Hypothalamus (tissue), 51 donors: ENCODE results near the gene ARHGAP45.

Source experiments
- DNase-seq, 51 donors: peaks; one replicate each; lab custom pipeline; 2025; lab: John Stamatoyannopoulos, UW

The ARHGAP45 gene

GRCh38 chr19:1084024-1084868, 17.3 kb downstream of the ARHGAP45 start:
- DNase-seq = no peak

DNA sequence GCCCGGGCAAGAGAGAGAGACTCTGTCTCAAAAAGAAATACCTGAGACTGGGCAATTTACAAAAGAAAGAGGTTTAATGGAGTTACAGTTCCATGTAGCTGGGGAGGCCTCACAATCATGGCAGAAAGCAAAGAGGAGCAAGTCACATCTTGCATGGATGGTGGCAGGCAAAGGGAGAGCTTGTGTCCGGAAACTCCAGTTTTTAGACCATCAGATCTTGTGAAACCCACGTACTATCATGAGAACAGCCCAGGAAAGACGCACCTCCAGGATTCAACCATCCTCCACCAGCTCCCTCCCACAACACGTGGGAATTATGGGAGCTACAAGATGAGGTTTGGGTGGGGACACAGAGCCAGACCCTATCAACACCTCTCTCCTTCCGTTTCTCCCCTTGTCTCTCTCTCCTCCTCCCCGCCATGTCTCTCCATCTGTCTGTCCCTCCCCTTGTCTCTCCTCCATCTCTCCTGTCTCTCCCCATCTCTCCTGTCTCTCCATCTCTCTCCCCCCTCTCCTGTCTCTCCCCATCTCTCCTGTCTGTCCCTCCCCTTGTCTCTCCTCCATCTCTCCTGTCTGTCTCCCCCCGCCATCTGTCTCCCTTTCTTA, 18.2 kb downstream of the ARHGAP45 start:
- no peak for DNase-seq

GRCh38 chr19:1085676-1086442, 18.9 kb downstream of the ARHGAP45 start:
- DNase-seq = no peak

- DNase-seq = no peak
Observed at GRCh38 chr19:1086613-1087012, 19.6 kb downstream of the ARHGAP45 start.

DNA sequence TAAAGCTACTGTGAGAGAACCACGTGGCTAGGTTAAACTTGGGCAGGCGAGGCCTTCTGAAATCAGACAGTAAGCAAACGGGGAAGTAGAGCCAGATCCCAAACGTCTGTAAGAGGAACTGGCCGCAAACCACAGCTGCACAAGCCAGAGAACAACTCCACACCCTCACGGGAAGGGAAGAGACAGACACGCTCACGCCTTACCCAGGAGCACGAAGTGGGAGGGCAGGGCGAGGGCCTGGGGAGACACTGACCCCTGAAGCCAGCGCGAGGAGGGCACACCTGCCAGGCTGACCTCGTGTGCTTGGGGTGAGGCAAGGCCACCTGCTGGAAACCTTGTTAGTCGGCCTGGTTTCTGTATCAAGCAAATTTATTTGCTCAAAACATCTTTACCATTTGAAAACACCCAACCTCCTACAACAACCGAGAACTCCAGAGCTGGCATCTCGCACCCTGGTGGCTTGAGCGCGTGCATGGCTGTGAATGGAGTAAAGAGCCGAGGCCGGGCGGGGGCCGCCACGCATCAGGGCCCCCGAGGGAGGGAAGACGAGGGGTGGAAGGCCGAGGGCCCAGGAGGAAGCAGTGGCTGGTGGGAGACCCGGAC, 20.9 kb downstream of the ARHGAP45 start:
- DNase-seq = peak in 17 of 51 donors; percentile 9 to 50 (median 22)

- no peak for DNase-seq
Observed at GRCh38 chr19:1088416-1089010, 21.5 kb downstream of the ARHGAP45 start.

- DNase-seq = no peak
Observed at GRCh38 chr19:1089126-1089771, 22.3 kb downstream of the ARHGAP45 start.

DNA sequence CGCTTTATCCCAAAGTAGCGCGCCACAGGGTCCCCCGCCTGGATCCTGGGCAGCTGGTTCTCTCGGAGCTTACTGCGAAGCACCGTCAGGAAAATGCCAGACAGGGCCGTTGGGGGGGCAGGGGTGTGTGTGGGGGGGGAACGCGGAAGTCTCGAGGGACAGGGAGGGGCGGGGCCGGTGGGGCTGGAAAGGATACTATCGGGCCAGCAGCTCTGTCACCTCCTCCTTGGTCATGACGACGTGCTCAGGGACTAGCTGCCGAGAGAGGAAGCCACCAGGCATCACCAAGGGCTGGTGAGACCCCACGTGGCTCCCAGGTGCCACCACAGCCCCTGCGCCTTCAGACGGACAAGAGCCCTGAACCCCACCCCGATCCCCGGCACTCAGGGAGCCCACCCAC, 22.9 kb downstream of the ARHGAP45 start:
- no peak for DNase-seq

DNA sequence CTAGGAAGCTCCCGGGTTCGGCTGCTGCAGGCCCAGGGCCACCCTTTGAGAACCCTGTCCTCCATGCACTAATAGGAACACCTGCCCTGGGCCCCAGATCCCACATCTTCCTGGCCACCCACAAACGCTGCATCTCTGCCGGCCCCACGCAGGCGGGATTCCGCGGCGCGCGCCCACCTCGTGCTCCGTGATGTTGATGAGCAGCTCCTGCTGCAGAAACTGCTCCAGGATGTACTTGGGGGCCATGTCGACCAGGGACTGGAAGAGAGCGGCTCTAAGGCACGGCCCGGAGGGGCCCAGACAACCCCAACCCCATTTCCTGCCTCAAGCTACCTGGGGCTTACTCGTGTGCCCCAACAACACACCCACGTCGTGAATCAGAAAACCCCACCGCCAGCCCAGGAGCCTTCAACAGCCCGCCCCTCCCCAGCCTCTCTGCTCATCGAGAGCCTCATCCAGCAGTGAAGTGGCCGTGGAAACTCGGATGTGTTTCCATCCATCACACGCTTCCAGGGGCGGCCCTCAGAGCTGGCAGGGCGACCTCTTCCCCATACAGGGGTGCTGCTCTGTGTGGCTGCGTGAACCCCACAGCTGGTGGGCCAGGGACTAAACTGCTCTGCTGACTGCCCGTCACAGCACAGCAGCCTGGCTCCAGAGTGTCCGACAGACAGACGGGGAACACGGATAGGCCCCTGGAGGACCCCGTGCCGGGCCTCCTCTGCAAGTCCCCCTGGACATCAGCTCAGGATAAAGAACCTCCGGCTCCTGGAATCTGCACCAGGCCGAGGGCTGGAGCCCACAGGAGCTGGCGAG, 24.0 kb downstream of the ARHGAP45 start:
- DNase-seq = no peak

- DNase-seq = no peak
Observed at GRCh38 chr19:1091544-1092175, 24.7 kb downstream of the ARHGAP45 start.

GRCh38 chr19:1093330-1093729, 26.4 kb downstream of the ARHGAP45 start:
- no peak for DNase-seq

DNA sequence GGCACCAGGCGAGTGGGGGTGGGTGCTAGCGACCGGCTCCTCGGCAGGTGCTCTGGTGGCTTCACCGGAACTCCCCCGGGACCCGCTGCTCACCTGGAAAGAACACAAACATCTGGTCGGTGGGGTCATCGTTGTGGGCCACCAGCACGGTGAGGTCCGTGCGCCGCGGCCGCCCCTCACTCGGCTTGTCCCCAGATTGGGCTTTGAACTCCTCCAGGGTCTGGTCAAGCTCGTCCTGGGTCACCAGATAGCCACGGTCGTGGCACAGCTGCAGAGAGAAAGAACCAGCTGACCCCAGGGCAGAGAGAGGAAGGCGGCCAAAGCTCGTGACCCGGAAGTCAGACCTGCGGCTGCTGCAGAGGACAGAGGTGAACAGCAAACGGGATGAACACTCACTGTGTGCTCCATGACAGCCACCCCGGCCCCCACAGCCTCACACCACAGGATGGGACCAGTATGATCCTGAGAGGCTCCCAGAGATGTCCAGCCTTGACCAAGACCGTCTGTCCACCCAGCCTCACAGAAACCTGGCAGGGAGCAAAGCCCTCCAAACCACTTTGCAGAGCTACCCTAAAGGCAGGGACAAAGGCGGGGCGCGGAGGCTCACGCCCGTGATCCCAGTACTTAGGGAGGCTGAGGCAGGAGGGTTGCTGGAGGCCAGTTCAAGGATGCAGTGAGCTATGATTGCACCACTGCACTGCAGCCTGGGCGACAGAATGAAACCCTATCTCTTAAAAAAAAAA, 27.0 kb downstream of the ARHGAP45 start:
- DNase-seq = no peak

- no peak for DNase-seq
Observed at GRCh38 chr19:1094655-1094977, 27.6 kb downstream of the ARHGAP45 start.

DNA sequence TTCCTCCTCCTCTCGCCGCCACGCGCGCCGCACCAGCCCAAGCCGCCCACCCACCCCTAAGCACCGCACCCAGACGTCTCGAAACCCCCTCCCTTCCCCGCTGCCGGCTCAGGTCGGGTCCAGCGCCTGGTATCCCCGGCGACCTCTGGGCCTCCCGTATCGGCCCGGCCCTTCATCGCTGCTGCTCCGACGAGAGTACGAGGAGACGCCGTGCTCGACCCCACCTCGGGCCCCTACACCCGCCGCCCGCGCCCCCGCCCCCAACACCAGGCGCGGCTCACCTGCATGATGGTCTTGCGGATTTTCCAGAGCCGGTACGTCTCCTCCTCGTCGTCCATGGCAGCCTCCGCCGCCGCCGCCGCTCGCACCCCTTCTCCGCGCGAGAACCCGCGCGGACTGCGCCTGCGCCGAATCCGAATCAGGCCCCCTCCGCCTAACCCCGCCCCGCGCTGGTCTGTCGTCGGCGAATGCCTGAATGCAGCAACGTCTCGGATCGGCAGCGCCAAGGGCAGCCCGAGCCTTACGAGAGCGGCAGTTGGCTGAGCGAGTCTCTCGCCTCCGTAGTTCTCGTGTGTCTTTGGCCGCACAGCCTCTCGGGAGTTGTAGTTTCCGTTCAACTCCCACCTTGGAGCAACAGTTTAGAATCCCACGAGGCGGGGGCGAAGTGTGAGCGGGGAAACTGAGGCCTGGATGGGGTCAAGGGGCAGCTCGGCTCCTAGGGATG, 28.2 kb downstream of the ARHGAP45 start, which contains the start of gene POLR2E:
POLR2E (minus strand) TSS at position 398 of the 724 bp plus-strand sequence; CDS start at position 338, 60 bp downstream.
- DNase-seq = peak; percentile 73 to 99 (median 97)

- DNase-seq = no peak
Observed at GRCh38 chr19:1097810-1098176, 30.8 kb downstream of the ARHGAP45 start.

DNA sequence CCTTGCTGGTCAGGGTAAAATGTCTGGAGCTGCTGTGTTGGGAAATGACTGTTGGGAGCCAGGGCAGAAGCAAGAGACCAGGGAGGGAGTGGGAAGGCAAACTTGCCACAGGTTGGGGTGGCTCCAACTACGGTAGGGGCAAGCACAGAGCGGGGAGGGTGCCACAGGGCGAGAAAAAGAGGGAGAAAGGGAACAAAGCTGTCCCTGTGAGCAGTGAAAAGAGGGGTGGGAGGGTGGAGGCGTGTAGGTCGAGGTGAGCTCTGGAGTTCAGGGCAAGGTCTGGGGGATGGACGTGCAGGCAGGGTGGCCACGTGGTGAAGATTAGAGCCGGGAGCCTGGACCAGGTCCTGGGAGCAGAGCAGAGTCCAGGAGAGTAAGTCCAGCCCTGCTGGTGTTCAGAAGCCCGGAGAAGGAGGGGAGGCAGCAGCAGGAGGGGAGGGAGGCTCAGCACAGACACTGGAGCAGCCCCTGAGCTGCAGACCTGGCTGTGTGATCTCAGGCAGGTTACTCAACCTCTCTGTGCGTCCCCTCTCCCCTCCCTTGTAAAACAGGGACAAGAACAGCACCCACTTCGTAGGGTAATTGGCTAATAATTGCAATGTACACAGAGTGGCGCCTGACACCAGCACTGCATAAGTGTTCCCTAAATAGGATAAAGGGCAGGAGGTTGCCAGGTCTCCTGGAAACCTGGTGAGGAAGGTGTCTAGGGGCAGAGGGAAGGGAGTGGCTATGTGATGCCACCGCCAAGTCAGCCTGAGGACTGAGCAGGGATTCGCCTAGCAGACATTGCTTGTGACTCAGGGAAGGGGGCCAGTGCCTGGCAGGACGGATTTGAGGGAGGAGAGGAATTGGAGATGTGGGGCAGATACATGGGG, 31.4 kb downstream of the ARHGAP45 start:
- DNase-seq = no peak
